PC-9 (cell line): ENCODE measurements around the gene INCA1. TPM values are rescaled to one million over a fixed set of nuclear protein-coding genes. Genes with fewer than 3 reads are reported as not detected.
A peak's percentile ranks its signal among the peaks of the same experiment; 100 is the strongest.

Source experiments
- BruUV-seq: library from RNA; stranded (reverse); fragments of 400-500 nt; replicated peaks from 2 replicates; lab custom pipeline; 2021; lab: Mats Ljungman, UMichigan
- CTCF ChIA-PET: fragments of 300-600 bp; sonication (Branson Sonifier 250); formaldehyde crosslinking; loops from one replicate; lab custom pipeline; 2022; ENCODE audit warnings: antibody characterized with exemption; lab: Charles Lee
- POLR2A ChIA-PET: fragments of 300-600 bp; sonication (Branson Sonifier 250); formaldehyde crosslinking; loops from one replicate; lab custom pipeline; 2022; ENCODE audit warnings: antibody characterized with exemption; ENCODE audit not compliant: unreplicated experiment; lab: Charles Lee
- DNase-seq, 2 experiments: peaks; one replicate each; pipeline versions ENCODE4 v3.0.0 to v3.0.0-alpha.2; 2015 to 2022; ENCODE audit warnings: mixed read lengths in 1 of 2
- H2AFZ ChIP-seq: fragments of 200-600 bp; sonication (generic); 2 replicates; pipeline ENCODE4 v1.8.1; 2017; ENCODE audit warnings: antibody characterized with exemption
- H3F3A ChIP-seq: fragments of 200-600 bp; sonication (generic); 2 replicates; pipeline ENCODE4 v1.8.1; 2017; ENCODE audit warnings: antibody characterized with exemption, mild to moderate bottlenecking, low read depth; ENCODE audit not compliant: insufficient read depth
- H3K27ac ChIP-seq: fragments of 200-600 bp; sonication (generic); 2 replicates; pipeline ENCODE4 v1.6.1; 2016; ENCODE audit warnings: mixed run types
- H3K27me3 ChIP-seq: fragments of 200-600 bp; sonication (generic); 2 replicates; pipeline ENCODE4 v1.6.1; 2016; ENCODE audit warnings: low read depth, mixed run types; ENCODE audit not compliant: insufficient read depth
- H3K36me3 ChIP-seq: fragments of 200-600 bp; sonication (generic); 2 replicates; pipeline ENCODE4 v1.6.1; 2016; ENCODE audit warnings: low read depth, mixed run types
- H3K4me1 ChIP-seq: fragments of 200-600 bp; sonication (generic); replicated peaks from 2 replicates; pipeline ENCODE4 v1.6.1; 2016; ENCODE audit warnings: mixed run types; ENCODE audit not compliant: insufficient read depth
- H3K4me2 ChIP-seq: fragments of 200-600 bp; sonication (generic); 2 replicates; pipeline ENCODE4 v1.6.1; 2017; ENCODE audit warnings: mixed run types
- H3K4me3 ChIP-seq: fragments of 200-600 bp; sonication (generic); 2 replicates; pipeline ENCODE4 v1.6.1; 2016; ENCODE audit warnings: mixed run types
- H3K79me2 ChIP-seq: fragments of 200-600 bp; sonication (generic); 2 replicates; pipeline ENCODE4 v1.6.1; 2017; ENCODE audit warnings: low read depth, mixed run types
- H3K9me2 ChIP-seq: fragments of 200-600 bp; sonication (generic); 2 replicates; pipeline ENCODE4 v1.8.1; 2017; ENCODE audit warnings: mild to moderate bottlenecking; ENCODE audit not compliant: insufficient read depth
- H3K9me3 ChIP-seq: fragments of 200-600 bp; sonication (generic); 2 replicates; pipeline ENCODE4 v1.8.1; 2016; ENCODE audit warnings: low read depth; ENCODE audit not compliant: insufficient read depth
- H4K20me1 ChIP-seq: fragments of 200-600 bp; sonication (generic); 2 replicates; pipeline ENCODE4 v1.8.1; 2017; ENCODE audit not compliant: insufficient read depth
- EZH2 ChIP-seq: fragments of 200-600 bp; sonication (generic); IDR thresholded peaks from 2 replicates; pipeline ENCODE4 v1.8.0; 2017; ENCODE audit warnings: antibody characterized with exemption, low read depth
- intact Hi-C: fragments of 100-400 bp; cut with micrococcal nuclease; formaldehyde crosslinking; loops from one replicate; pipeline ENCODE4 v1.10.0; 2022; ENCODE audit not compliant: unreplicated experiment
- total RNA-seq: library from RNA; stranded (reverse); gene quantifications from 2 replicates; pipeline ENCODE4 v1.2.3, GENCODE V29; 2021
- TF ChIP-seq, protein P1 (sequence below): fragments of 200-600 bp; sonication (generic); conservative IDR thresholded peaks from 2 replicates; pipeline ENCODE4 v1.6.1; 2017; ENCODE audit warnings: mixed run types, antibody characterized with exemption, mild to moderate bottlenecking, moderate library complexity

INCA1 gene
- total RNA-seq, 1 experiment from 2014 or later: 2.9 TPM

DNA sequence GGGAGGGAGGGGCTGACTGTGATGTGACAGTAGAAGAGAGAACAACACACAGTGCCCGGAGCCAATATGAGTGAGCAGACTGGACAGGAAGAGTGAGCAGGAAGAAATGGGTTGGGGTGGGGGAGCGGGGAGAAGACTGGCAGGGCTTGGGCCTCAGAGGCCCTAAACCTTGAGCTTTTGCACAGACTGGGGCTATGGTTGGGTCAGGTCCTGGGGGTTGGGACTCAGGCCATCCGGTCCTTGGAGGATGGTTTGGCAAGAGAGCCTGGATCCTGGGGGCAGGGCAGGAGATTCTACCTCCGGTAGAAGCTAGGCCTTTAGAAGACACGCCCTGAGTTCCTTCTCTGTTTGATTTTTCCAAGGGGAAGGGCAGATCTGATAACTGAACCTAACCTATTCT lies 10.9 kb downstream of the INCA1 start:
- BruUV-seq: no TSS peak
- intact Hi-C loops: no loop called here
- no peaks in the 10 kb centered on the region for H3K36me3 ChIP-seq
- ChIA-PET POLR2A (interaction anchor here (0.7 to 1.0 kb wide), 3 partner anchors 12 to 47 kb away, joined by 3 to 4 read pairs (median 4); partner anchors contain the start of genes KIF1C, RNF167, SLC25A11 and SPAG7), CTCF (interaction anchor here (1.1 to 2.0 kb wide), 2 partner anchors 18 to 78 kb away, joined by 5 to 10 read pairs; partner anchors contain the start of gene SPAG7)
- peak in 1 of 2 experiments; percentile 37 for DNase-seq
- peak overlapping the region; percentile 93 for H3K4me2 ChIP-seq
- peaks cover 23% of the 10 kb centered on the region for H3K4me1 ChIP-seq
- peak overlapping the region; percentile 95 for H3K4me3 ChIP-seq
- H3K79me2 ChIP-seq: no peaks in the 10 kb centered on the region
- H3K27ac ChIP-seq: peak overlapping the region; percentile 25
- no peaks in the 10 kb centered on the region for H3K9me3 ChIP-seq
- no peaks in the 10 kb centered on the region for H3K9me2 ChIP-seq
- H2AFZ ChIP-seq: peak overlapping the region; percentile 98
- H3F3A ChIP-seq: peaks cover 35% of the 10 kb centered on the region
- H3K27me3 ChIP-seq: no peaks in the 10 kb centered on the region
- TF ChIP-seq, protein P1, sequence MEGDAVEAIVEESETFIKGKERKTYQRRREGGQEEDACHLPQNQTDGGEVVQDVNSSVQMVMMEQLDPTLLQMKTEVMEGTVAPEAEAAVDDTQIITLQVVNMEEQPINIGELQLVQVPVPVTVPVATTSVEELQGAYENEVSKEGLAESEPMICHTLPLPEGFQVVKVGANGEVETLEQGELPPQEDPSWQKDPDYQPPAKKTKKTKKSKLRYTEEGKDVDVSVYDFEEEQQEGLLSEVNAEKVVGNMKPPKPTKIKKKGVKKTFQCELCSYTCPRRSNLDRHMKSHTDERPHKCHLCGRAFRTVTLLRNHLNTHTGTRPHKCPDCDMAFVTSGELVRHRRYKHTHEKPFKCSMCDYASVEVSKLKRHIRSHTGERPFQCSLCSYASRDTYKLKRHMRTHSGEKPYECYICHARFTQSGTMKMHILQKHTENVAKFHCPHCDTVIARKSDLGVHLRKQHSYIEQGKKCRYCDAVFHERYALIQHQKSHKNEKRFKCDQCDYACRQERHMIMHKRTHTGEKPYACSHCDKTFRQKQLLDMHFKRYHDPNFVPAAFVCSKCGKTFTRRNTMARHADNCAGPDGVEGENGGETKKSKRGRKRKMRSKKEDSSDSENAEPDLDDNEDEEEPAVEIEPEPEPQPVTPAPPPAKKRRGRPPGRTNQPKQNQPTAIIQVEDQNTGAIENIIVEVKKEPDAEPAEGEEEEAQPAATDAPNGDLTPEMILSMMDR: no peak
- no peak for TF ChIP-seq EZH2
- no peaks in the 10 kb centered on the region for H4K20me1 ChIP-seq

DNA sequence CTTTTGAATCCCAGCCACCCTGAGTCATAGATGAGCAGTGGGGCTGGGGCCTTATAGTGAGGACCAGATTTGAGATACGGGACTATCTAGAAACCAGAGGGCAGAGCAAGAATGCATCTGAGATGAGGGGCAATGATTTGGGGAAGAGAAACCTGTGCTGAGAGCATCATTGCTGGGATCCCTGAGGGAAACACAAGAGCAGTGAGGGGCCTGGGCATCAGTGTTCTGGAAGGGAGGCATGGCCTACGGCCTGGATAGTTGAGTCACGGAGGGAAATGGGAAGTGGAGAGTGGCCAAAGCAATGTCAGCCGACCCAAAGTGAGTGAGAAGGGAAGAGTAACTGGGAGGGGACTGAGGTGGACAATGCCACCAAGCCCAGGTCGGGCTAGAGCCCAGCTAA lies 15.0 kb downstream of the INCA1 start:
- H3K4me2 ChIP-seq: no peak overlapping the region
- intact Hi-C loops: no loop called here
- CTCF ChIA-PET: interaction anchor here (0.7 kb wide), 1 partner anchor 486 kb away, joined by 3 read pairs; no protein-coding TSS in a partner anchor
- no peak overlapping the region for H3K27ac ChIP-seq
- H3K79me2 ChIP-seq: no peaks in the 10 kb centered on the region
- H3K9me2 ChIP-seq: no peaks in the 10 kb centered on the region
- no peaks in the 10 kb centered on the region for H3K27me3 ChIP-seq
- no TSS peak for BruUV-seq
- no peak for DNase-seq
- peaks cover 3% of the 10 kb centered on the region; the same call in 1 of the 2 replicates for H4K20me1 ChIP-seq
- POLR2A ChIA-PET: interaction anchor here (0.5 kb wide), 1 partner anchor 74 kb away, joined by 3 read pairs; no protein-coding TSS in a partner anchor
- no peaks in the 10 kb centered on the region for H3K36me3 ChIP-seq
- TF ChIP-seq, protein P1: no peak
- TF ChIP-seq EZH2: no peak
- H3K4me1 ChIP-seq: peaks cover 12% of the 10 kb centered on the region
- H2AFZ ChIP-seq: no peak overlapping the region
- no peak overlapping the region for H3K4me3 ChIP-seq
- H3F3A ChIP-seq: peaks cover 22% of the 10 kb centered on the region
- no peaks in the 10 kb centered on the region for H3K9me3 ChIP-seq

DNA sequence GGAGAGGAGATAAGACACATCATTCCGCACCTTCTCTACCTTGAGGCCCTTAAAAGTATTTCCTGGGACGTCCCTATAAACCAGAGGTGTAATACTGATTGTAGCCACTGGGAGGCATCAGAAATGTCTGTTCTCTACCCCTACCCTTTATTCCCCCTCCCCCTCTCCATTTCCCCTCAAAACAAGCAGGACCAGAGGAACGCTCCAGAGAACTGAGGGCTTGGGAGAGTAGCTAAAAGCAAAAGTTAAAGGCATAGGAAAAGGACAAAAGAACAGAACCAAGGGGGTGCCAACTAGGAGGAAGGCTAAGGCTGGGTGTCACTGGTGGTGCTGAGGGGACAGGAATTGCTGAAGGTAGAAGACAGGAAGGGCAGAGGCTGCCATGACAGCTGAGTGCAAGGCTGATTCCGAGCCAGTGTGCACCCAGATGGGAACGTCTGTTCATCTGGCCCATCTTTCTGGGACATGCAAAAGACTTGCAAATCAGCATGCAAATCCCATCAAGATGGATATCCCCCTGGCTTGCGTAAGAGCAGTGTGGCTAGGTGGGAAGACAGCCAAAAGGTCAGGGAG lies 16.6 kb downstream of the INCA1 start:
- Histone ChIP-seq H3K9me3 (no peaks in the 10 kb centered on the region), H3K27ac (no peak overlapping the region), H4K20me1 (peaks cover 3% of the 10 kb centered on the region; the same call in 1 of the 2 replicates), H3K79me2 (no peaks in the 10 kb centered on the region), H3K4me2 (no peak overlapping the region), H2AFZ (no peak overlapping the region), H3K4me3 (no peak overlapping the region), H3K9me2 (no peaks in the 10 kb centered on the region), H3K27me3 (no peaks in the 10 kb centered on the region), H3K4me1 (peaks cover 1% of the 10 kb centered on the region), H3F3A (peaks cover 11% of the 10 kb centered on the region; the same call in 1 of the 2 replicates), H3K36me3 (no peaks in the 10 kb centered on the region)
- DNase-seq: no peak
- intact Hi-C loops: loop anchor here (1.0 kb wide), 1 partner anchor 82 kb away; no protein-coding TSS in a partner anchor
- no TSS peak for BruUV-seq
- ChIA-PET POLR2A (no interaction called here), CTCF (no interaction called here)
- TF ChIP-seq, protein P1: peak; percentile 98
- no peak for TF ChIP-seq EZH2
